HepG2 (cell line): Measurements from ENCODE around the gene METTL26. TPM values are rescaled to one million over a fixed set of nuclear protein-coding genes. Genes with fewer than 3 reads are reported as not detected.

Source experiments
- BRD4 ChIP-seq: sonication (generic); formaldehyde crosslinking; IDR thresholded peaks from 2 replicates; pipeline ENCODE4 v1.4.0; 2020; ENCODE audit warnings: missing genetic modification reagents
- CCAR2 ChIP-seq: fragments of 200-400 bp; formaldehyde crosslinking; optimal IDR thresholded peaks from 2 replicates; pipeline ENCODE3; 2018; ENCODE audit warnings: low read depth, mild to moderate bottlenecking, low read length, moderate library complexity
- DPF2 ChIP-seq: sonication (generic); formaldehyde crosslinking; IDR thresholded peaks from 2 replicates; pipeline ENCODE4 v1.4.0; 2020; ENCODE audit warnings: mild to moderate bottlenecking, low read depth, missing genetic modification reagents, borderline replicate concordance
- HNF4A ChIP-seq: sonication (generic); formaldehyde crosslinking; IDR thresholded peaks from 2 replicates; pipeline ENCODE4 v1.4.0; 2020; ENCODE audit warnings: missing genetic modification reagents
- MIXL1 ChIP-seq: IDR thresholded peaks from 2 replicates; pipeline ENCODE4 v1.6.1; 2016
- MZF1 ChIP-seq: sonication (generic); formaldehyde crosslinking; IDR thresholded peaks from 2 replicates; pipeline ENCODE4 v1.8.1; 2023; ENCODE audit warnings: mild to moderate bottlenecking, missing genetic modification reagents, borderline replicate concordance
- PAF1 ChIP-seq: IDR thresholded peaks from 2 replicates; pipeline ENCODE4 v1.6.1; 2016; ENCODE audit warnings: missing genetic modification reagents, missing compliant biosample characterization
- RBFOX2 ChIP-seq: fragments of 200-400 bp; formaldehyde crosslinking; IDR thresholded peaks from 2 replicates; pipeline ENCODE4 v1.6.1; 2017; ENCODE audit warnings: low read depth, mild to moderate bottlenecking, low read length
- SRF ChIP-seq: IDR thresholded peaks from 2 replicates; pipeline ENCODE4 v1.6.1; 2011; ENCODE audit warnings: mild to moderate bottlenecking, low read depth, low read length, moderate library complexity
- TBX2 ChIP-seq: sonication (generic); formaldehyde crosslinking; IDR thresholded peaks from 2 replicates; pipeline ENCODE4 v1.5.0; 2020; ENCODE audit warnings: missing genetic modification reagents, mild to moderate bottlenecking, borderline replicate concordance
- YEATS4 ChIP-seq: sonication (generic); formaldehyde crosslinking; IDR thresholded peaks from 2 replicates; pipeline ENCODE4 v1.4.0; 2020; ENCODE audit warnings: missing genetic modification reagents, borderline replicate concordance
- ZBTB20 ChIP-seq: sonication (generic); formaldehyde crosslinking; IDR thresholded peaks from 2 replicates; pipeline ENCODE4 v1.8.1; 2023; ENCODE audit warnings: missing genetic modification reagents, low read depth, mild to moderate bottlenecking, borderline replicate concordance
- ZBTB33 ChIP-seq: sonication (generic); formaldehyde crosslinking; IDR thresholded peaks from 2 replicates; pipeline ENCODE4 v1.4.0; 2020; ENCODE audit warnings: missing genetic modification reagents
- ZBTB46 ChIP-seq: sonication (generic); formaldehyde crosslinking; IDR thresholded peaks from 2 replicates; pipeline ENCODE4 v1.4.0; 2020; ENCODE audit warnings: mild to moderate bottlenecking, missing genetic modification reagents, borderline replicate concordance
- ZNF317 ChIP-seq: sonication (generic); formaldehyde crosslinking; IDR thresholded peaks from 2 replicates; pipeline ENCODE4 v1.5.0; 2020; ENCODE audit warnings: mild to moderate bottlenecking, missing genetic modification reagents
- ZNF619 ChIP-seq: sonication (generic); formaldehyde crosslinking; IDR thresholded peaks from 2 replicates; pipeline ENCODE4 v1.4.0; 2020; ENCODE audit warnings: mild to moderate bottlenecking, missing genetic modification reagents
- ZNF800 ChIP-seq: sonication (generic); formaldehyde crosslinking; IDR thresholded peaks from 2 replicates; pipeline ENCODE4 v1.4.0; 2020; ENCODE audit warnings: missing genetic modification reagents
- polyA plus RNA-seq, 8 experiments: library from polyadenylated mRNA; depleted of rRNA in 3 of 8; stranded (reverse) in 7 of 8; unstranded in 1 of 8; fragments of >200 nt; fragmentation: Illumina TruSeq in 4 of 8; extraction: Trizol in 4 of 8; gene quantifications; 2 replicates each; pipeline versions ENCODE4 v1.2.1 to v1.2.3, GENCODE V29; 2011 to 2016; ENCODE audit warnings: low read depth in 4 of 8, missing spikeins in 1 of 8, mixed read lengths in 1 of 8; ENCODE audit not compliant: insufficient read depth in 1 of 8
- total RNA-seq, 5 experiments: library from RNA; depleted of rRNA; stranded (reverse); fragments of >200 nt; fragmentation: Illumina TruSeq; extraction: Trizol; gene quantifications; 2 replicates each; pipeline ENCODE4 v1.2.3, GENCODE V29; 2016; ENCODE audit warnings: low read depth in 1 of 5
- TF ChIP-seq, protein P1 (sequence below): sonication (generic); formaldehyde crosslinking; IDR thresholded peaks from 2 replicates; pipeline ENCODE4 v1.5.0; 2020; ENCODE audit warnings: mild to moderate bottlenecking, missing genetic modification reagents, moderate library complexity
- TF ChIP-seq, protein P2 (sequence below): sonication (generic); formaldehyde crosslinking; conservative IDR thresholded peaks from 2 replicates; pipeline ENCODE4 v1.8.0; 2022; ENCODE audit warnings: low read depth, missing genetic modification reagents

Gene METTL26
- total and polyA plus RNA-seq, 2 of the 13 experiments (the other 11 are each of a cell fraction or from before 2014, with no cell fraction given) = 65.5 to 70.1 TPM

DNA sequence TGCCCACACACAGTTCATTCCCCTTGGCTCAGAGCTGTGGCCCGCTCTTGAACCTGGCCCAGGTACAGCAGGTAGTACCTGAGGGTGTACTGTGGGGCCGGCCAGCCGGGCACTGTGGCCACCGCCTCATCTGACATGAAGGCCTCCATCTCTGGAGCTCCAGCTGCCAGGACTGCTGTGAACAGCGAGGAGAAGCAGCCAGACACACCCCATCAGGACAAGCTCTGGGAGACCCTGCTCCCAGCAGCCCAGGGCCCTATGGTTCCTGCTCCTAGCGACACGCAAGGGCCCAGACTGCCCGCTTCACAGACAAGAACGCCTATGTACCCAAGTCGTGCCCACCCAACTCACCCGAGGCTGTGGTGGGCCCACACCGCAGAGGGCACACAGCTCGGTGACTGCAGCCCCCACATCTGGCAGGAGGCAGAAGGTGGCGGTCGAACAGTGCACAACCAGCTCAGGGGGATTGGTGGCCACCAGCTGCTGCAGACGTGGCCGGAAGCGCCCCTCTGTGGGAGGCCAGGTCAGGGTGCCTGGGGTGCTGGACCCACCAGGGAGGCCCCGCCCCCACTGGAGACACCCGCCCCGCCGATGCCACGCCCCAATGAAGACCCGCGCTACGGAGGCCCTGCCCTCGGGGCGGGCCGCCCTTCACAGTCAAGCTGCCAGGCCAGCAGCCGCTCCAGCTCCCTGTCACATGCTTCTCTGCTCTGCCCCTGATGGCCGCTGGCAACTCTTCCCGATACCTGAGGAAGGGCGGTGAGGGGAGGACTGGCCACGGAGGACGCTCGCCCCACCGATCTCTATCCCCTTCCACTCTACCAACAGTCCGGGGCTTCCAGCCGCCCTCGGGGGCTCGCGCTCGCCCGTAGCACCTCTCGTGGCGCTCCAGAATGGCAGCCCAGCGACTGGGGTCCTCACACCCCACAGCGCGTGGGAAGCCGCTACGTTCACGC is 43.0 kb upstream of the METTL26 start (continued):
- TF ChIP-seq ZBTB33 (CRISPR knock-in tag) = no peak
- no peak for TF ChIP-seq CCAR2
- peak; percentile 46; the same call in 1 of the 2 replicates for TF ChIP-seq ZNF317
- TF ChIP-seq TBX2 (CRISPR knock-in tag) = peak; percentile 65
- TF ChIP-seq ZBTB20 (CRISPR knock-in tag) = no peak; the same call in 1 of the 2 replicates
- TF ChIP-seq MZF1 (CRISPR knock-in tag) = no peak
- TF ChIP-seq ZNF619 = 0 out of 2 replicates have a peak, but pooled peaks have one; percentile 28
- TF ChIP-seq, protein P1, sequence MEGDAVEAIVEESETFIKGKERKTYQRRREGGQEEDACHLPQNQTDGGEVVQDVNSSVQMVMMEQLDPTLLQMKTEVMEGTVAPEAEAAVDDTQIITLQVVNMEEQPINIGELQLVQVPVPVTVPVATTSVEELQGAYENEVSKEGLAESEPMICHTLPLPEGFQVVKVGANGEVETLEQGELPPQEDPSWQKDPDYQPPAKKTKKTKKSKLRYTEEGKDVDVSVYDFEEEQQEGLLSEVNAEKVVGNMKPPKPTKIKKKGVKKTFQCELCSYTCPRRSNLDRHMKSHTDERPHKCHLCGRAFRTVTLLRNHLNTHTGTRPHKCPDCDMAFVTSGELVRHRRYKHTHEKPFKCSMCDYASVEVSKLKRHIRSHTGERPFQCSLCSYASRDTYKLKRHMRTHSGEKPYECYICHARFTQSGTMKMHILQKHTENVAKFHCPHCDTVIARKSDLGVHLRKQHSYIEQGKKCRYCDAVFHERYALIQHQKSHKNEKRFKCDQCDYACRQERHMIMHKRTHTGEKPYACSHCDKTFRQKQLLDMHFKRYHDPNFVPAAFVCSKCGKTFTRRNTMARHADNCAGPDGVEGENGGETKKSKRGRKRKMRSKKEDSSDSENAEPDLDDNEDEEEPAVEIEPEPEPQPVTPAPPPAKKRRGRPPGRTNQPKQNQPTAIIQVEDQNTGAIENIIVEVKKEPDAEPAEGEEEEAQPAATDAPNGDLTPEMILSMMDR (CRISPR knock-in tag) = peak; percentile 45; the same call in 1 of the 2 replicates
- TF ChIP-seq, protein P2, sequence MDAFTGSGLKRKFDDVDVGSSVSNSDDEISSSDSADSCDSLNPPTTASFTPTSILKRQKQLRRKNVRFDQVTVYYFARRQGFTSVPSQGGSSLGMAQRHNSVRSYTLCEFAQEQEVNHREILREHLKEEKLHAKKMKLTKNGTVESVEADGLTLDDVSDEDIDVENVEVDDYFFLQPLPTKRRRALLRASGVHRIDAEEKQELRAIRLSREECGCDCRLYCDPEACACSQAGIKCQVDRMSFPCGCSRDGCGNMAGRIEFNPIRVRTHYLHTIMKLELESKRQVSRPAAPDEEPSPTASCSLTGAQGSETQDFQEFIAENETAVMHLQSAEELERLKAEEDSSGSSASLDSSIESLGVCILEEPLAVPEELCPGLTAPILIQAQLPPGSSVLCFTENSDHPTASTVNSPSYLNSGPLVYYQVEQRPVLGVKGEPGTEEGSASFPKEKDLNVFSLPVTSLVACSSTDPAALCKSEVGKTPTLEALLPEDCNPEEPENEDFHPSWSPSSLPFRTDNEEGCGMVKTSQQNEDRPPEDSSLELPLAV (CRISPR knock-in tag) = no peak
- peak; percentile 55; the same call in 1 of the 2 replicates for TF ChIP-seq ZBTB46 (CRISPR knock-in tag)
- TF ChIP-seq ZNF800 (CRISPR knock-in tag) = no peak
- 0 out of 2 replicates have a peak, but pooled peaks have one; percentile 59 for TF ChIP-seq BRD4
- no peak for TF ChIP-seq DPF2 (CRISPR knock-in tag)
- peak; percentile 70 for TF ChIP-seq YEATS4 (CRISPR knock-in tag)
- TF ChIP-seq HNF4A (CRISPR knock-in tag) = no peak
- TF ChIP-seq PAF1 (CRISPR knock-in tag) = no peak
- TF ChIP-seq RBFOX2 = peak; percentile 61
- no peak; the same call in 1 of the 2 replicates for TF ChIP-seq MIXL1 (CRISPR knock-in tag)
- TF ChIP-seq SRF = no peak
